ENCODE results near the gene SLC2A10.

Gene SLC2A10

GRCh38 chr20:46681032-46681854 is 28.2 kb upstream of the SLC2A10 start:
- Mint-ChIP-seq H3K4me3 (peak overlapping the region; percentile 41 to 59 (median 57)), H3K4me1 (peaks cover 35% of the 10 kb centered on the region), H3K9me3 (no peaks in the 10 kb centered on the region), H3K36me3 (ENCODE audit: low read depth) (peaks cover 21% of the 10 kb centered on the region), H3K27me3 (ENCODE audit: low read depth) (no peaks in the 10 kb centered on the region), H3K27ac (peak overlapping the region in 1 of 3 experiments; percentile 45)
- peak; percentile 74 to 79 (median 76) for TF ChIP-seq CTCF (IDR thresholded peaks at IDR 0.05; ENCODE audit: unreplicated experiment in 3 of 3)

- no peak for TF ChIP-seq CTCF (IDR thresholded peaks at IDR 0.05; ENCODE audit: unreplicated experiment in 3 of 3)
- Mint-ChIP-seq H3K9me3 (no peaks in the 10 kb centered on the region), H3K4me3 (peak overlapping the region; percentile 19 to 87 (median 81)), H3K27me3 (ENCODE audit: low read depth) (no peaks in the 10 kb centered on the region), H3K27ac (peak overlapping the region in 2 of 3 experiments; percentile 88 to 92), H3K4me1 (peaks cover 39% of the 10 kb centered on the region), H3K36me3 (ENCODE audit: low read depth) (peaks cover 27% of the 10 kb centered on the region)
These were observed 27.2 kb upstream of the SLC2A10 start for GRCh38 chr20:46682063-46682821.

GRCh38 chr20:46683011-46683667 is 26.3 kb upstream of the SLC2A10 start:
- peak overlapping the region; percentile 76 to 87 (median 81) for H3K4me3 Mint-ChIP-seq
- no peaks in the 10 kb centered on the region for H3K27me3 Mint-ChIP-seq (ENCODE audit: low read depth)
- peak overlapping the region; percentile 80 to 92 (median 88) for H3K27ac Mint-ChIP-seq
- TF ChIP-seq CTCF (IDR thresholded peaks at IDR 0.05; ENCODE audit: unreplicated experiment in 3 of 3): no peak
- H3K36me3 Mint-ChIP-seq (ENCODE audit: low read depth): peaks cover 27% of the 10 kb centered on the region
- H3K9me3 Mint-ChIP-seq: no peaks in the 10 kb centered on the region
- H3K4me1 Mint-ChIP-seq: peaks cover 43% of the 10 kb centered on the region

GRCh38 chr20:46683668-46683938 is 25.8 kb upstream of the SLC2A10 start:
- Mint-ChIP-seq H3K4me3 (peak overlapping the region; percentile 76 to 87 (median 81)), H3K9me3 (no peaks in the 10 kb centered on the region), H3K27ac (peak overlapping the region; percentile 80 to 92 (median 88)), H3K36me3 (ENCODE audit: low read depth) (peaks cover 24% of the 10 kb centered on the region), H3K27me3 (ENCODE audit: low read depth) (no peaks in the 10 kb centered on the region), H3K4me1 (peaks cover 44% of the 10 kb centered on the region)
- TF ChIP-seq CTCF (IDR thresholded peaks at IDR 0.05; ENCODE audit: unreplicated experiment in 3 of 3): no peak

- peak overlapping the region; percentile 76 to 87 (median 81) for H3K4me3 Mint-ChIP-seq
- H3K36me3 Mint-ChIP-seq (ENCODE audit: low read depth): peaks cover 23% of the 10 kb centered on the region
- H3K27ac Mint-ChIP-seq: peak overlapping the region; percentile 80 to 92 (median 88)
- no peaks in the 10 kb centered on the region for H3K27me3 Mint-ChIP-seq (ENCODE audit: low read depth)
- peaks cover 44% of the 10 kb centered on the region for H3K4me1 Mint-ChIP-seq
- no peaks in the 10 kb centered on the region for H3K9me3 Mint-ChIP-seq
- TF ChIP-seq CTCF (IDR thresholded peaks at IDR 0.05; ENCODE audit: unreplicated experiment in 3 of 3): no peak
These were observed 25.3 kb upstream of the SLC2A10 start for GRCh38 chr20:46683939-46684750.

Data from nephron (organoid).